SK-N-SH (cell line): ENCODE results near the gene TSHZ3. TPM values are rescaled to one million over a fixed set of nuclear protein-coding genes. Genes with fewer than 3 reads are reported as not detected.

Experiments used
- CTCF ChIA-PET: fragments of 300-600, 350-600 bp; formaldehyde crosslinking; extraction: SDS; loops from one replicate; lab custom pipeline; 2021; lab: Yijun Ruan, JAX
- POLR2A ChIA-PET: fragments of 350-600 bp; sonication (Branson Sonifier 250); formaldehyde crosslinking; extraction: SDS; loops from one replicate; lab custom pipeline; 2020; ENCODE audit warnings: antibody characterized with exemption, inconsistent platforms; lab: Yijun Ruan, JAX
- DNase-seq: peaks from one replicate; pipeline ENCODE4 v3.0.0; 2012
- H2AFZ ChIP-seq: fragments of 200-600 bp; sonication (generic); 2 replicates; pipeline ENCODE4 v1.8.1; 2016; ENCODE audit warnings: antibody characterized with exemption, mild to moderate bottlenecking, low read depth
- H3F3A ChIP-seq: fragments of 200-600 bp; sonication (generic); replicated peaks from 2 replicates; pipeline ENCODE3; 2016; ENCODE audit warnings: antibody characterized with exemption, mild to moderate bottlenecking; ENCODE audit not compliant: insufficient read depth
- H3K27ac ChIP-seq, 2 experiments: fragments of 200-500 bp in 1 of 2; fragments of 200-600 bp in 1 of 2; sonication (Bioruptor generic) in 1 of 2; sonication (generic), shearing (Covaris generic) in 1 of 2; 2 replicates each; pipeline versions ENCODE4 v1.5.1 to v1.6.1; 2014 to 2016; ENCODE audit warnings: low read depth in 2 of 2, inconsistent platforms in 1 of 2, low read length in 1 of 2, mild to moderate bottlenecking in 1 of 2, mixed read lengths in 1 of 2
- H3K27me3 ChIP-seq: fragments of 200-600 bp; sonication (generic), shearing (Covaris generic); 2 replicates; pipeline ENCODE4 v1.6.1; 2016; ENCODE audit warnings: mixed run types; ENCODE audit not compliant: insufficient read depth
- H3K36me3 ChIP-seq, 2 experiments: fragments of 200-500 bp in 1 of 2; fragments of 200-600 bp in 1 of 2; sonication (Bioruptor generic) in 1 of 2; sonication (generic) in 1 of 2; replicated peaks in 1 of 2; 2 replicates each; pipeline versions ENCODE3 to v1.5.1; 2014 to 2016; ENCODE audit warnings: low read length in 1 of 2, mild to moderate bottlenecking in 1 of 2; ENCODE audit not compliant: insufficient read depth in 2 of 2, control insufficient read depth in 1 of 2
- H3K4me1 ChIP-seq, 2 experiments: fragments of 200-500 bp in 1 of 2; fragments of 200-600 bp in 1 of 2; sonication (Bioruptor generic) in 1 of 2; sonication (generic), shearing (Covaris generic) in 1 of 2; 2 replicates each; pipeline versions ENCODE4 v1.5.1 to v1.6.1; 2014 to 2016; ENCODE audit warnings: low read depth in 1 of 2, low read length in 1 of 2, mixed run types in 1 of 2; ENCODE audit not compliant: insufficient read depth in 2 of 2, control insufficient read depth in 1 of 2
- H3K4me2 ChIP-seq: fragments of 200-600 bp; sonication (generic), shearing (Covaris generic); 2 replicates; pipeline ENCODE4 v1.6.1; 2017; ENCODE audit warnings: mixed run types
- H3K4me3 ChIP-seq, 2 experiments: fragments of 200-500 bp in 1 of 2; fragments of 200-600 bp in 1 of 2; sonication (Bioruptor generic) in 1 of 2; sonication (generic), shearing (Covaris generic) in 1 of 2; 2 replicates each; pipeline versions ENCODE4 v1.5.1 to v1.8.1; 2014 to 2016; ENCODE audit warnings: low read depth in 2 of 2, inconsistent platforms in 1 of 2, low read length in 1 of 2, mild to moderate bottlenecking in 1 of 2, mixed read lengths in 1 of 2, moderate library complexity in 1 of 2
- H3K79me2 ChIP-seq: fragments of 200-600 bp; sonication (generic); 2 replicates; pipeline ENCODE4 v1.8.1; 2017; ENCODE audit warnings: mild to moderate bottlenecking; ENCODE audit not compliant: insufficient read depth
- H3K9ac ChIP-seq: fragments of 200-600 bp; sonication (generic); 2 replicates; pipeline ENCODE4 v1.6.1; 2017; ENCODE audit warnings: mixed run types
- H3K9me2 ChIP-seq: fragments of 200-600 bp; sonication (generic); 2 replicates; pipeline ENCODE4 v1.6.1; 2017; ENCODE audit warnings: mixed run types
- H3K9me3 ChIP-seq: fragments of 200-600 bp; sonication (generic); 2 replicates; pipeline ENCODE4 v1.6.1; 2017; ENCODE audit warnings: mixed run types, mild to moderate bottlenecking, moderate library complexity
- H4K20me1 ChIP-seq: fragments of 200-600 bp; sonication (generic); 2 replicates; pipeline ENCODE4 v1.6.1; 2017; ENCODE audit warnings: mild to moderate bottlenecking, mixed run types; ENCODE audit not compliant: insufficient read depth
- ELF1 ChIP-seq: IDR thresholded peaks from 2 replicates; pipeline ENCODE4 v1.4.0; 2012
- EP300 ChIP-seq, 2 experiments: IDR thresholded peaks; 2 replicates each; pipeline versions ENCODE4 v1.4.0 to v1.6.1; 2012; ENCODE audit warnings: borderline replicate concordance in 1 of 2, low read depth in 1 of 2, low read length in 1 of 2
- EZH2phosphoT487 ChIP-seq: fragments of 200-600 bp; sonication (generic); IDR thresholded peaks from 2 replicates; pipeline ENCODE4 v1.6.1; 2017; ENCODE audit warnings: low read depth, mixed run types, mild to moderate bottlenecking, antibody characterized with exemption, moderate library complexity, borderline replicate concordance
- FOSL2 ChIP-seq: IDR thresholded peaks from 2 replicates; pipeline ENCODE4 v1.4.0; 2012; ENCODE audit warnings: low read depth, mild to moderate bottlenecking, moderate library complexity, borderline replicate concordance
- GATA2 ChIP-seq: sonication (generic); formaldehyde crosslinking; IDR thresholded peaks from 2 replicates; pipeline ENCODE4 v1.5.0; 2020; ENCODE audit warnings: mild to moderate bottlenecking, missing genetic modification reagents
- MXI1 ChIP-seq: IDR thresholded peaks from 2 replicates; pipeline ENCODE4 v1.6.1; 2012; ENCODE audit warnings: mild to moderate bottlenecking, low read depth, low read length, improper control_type of control experiment
- POLR2AphosphoS5 ChIP-seq: IDR thresholded peaks from 2 replicates; pipeline ENCODE4 v1.6.1; 2012; ENCODE audit warnings: low read depth, low read length
- RAD21 ChIP-seq: IDR thresholded peaks from 2 replicates; pipeline ENCODE4 v1.6.1; 2012; ENCODE audit warnings: mild to moderate bottlenecking, low read length
- RCOR1 ChIP-seq: fragments of 150-350 bp; IDR thresholded peaks from 2 replicates; pipeline ENCODE4 v1.6.1; 2017; ENCODE audit warnings: antibody characterized with exemption, low read length
- SIN3A ChIP-seq: IDR thresholded peaks from 2 replicates; pipeline ENCODE4 v1.6.1; 2012; ENCODE audit warnings: low read depth, mild to moderate bottlenecking, low read length, moderate library complexity, borderline replicate concordance
- TAF1 ChIP-seq: IDR thresholded peaks from 2 replicates; pipeline ENCODE4 v1.6.1; 2012; ENCODE audit warnings: low read depth, mild to moderate bottlenecking, low read length, moderate library complexity, borderline replicate concordance
- TCF12 ChIP-seq: IDR thresholded peaks from 2 replicates; pipeline ENCODE4 v1.4.0; 2012
- TEAD4 ChIP-seq: IDR thresholded peaks from 2 replicates; pipeline ENCODE4 v1.4.0; 2012; ENCODE audit warnings: mild to moderate bottlenecking, borderline replicate concordance; ENCODE audit not compliant: insufficient read depth
- WGBS: methylation state at CpG from one replicate; pipeline ENCODE4 v1.1.6; 2017; ENCODE audit warnings: low lambda C conversion rate; 5-methylcytosine and 5-hydroxymethylcytosine counted together
- polyA plus RNA-seq, 3 experiments: library from polyadenylated mRNA; depleted of rRNA; stranded (reverse); fragments of >200 nt; gene quantifications; 2 replicates each; pipeline ENCODE4 v1.2.3, GENCODE V29; 2012
- TF ChIP-seq, protein P1 (sequence below): fragments of 150-350 bp; IDR thresholded peaks from 2 replicates; pipeline ENCODE4 v1.6.1; 2017; ENCODE audit warnings: antibody characterized with exemption, low read length, low read depth, borderline replicate concordance
- TF ChIP-seq, protein P2 (sequence below): IDR thresholded peaks from 2 replicates; pipeline ENCODE4 v1.4.0; 2012; ENCODE audit warnings: low read depth, borderline replicate concordance
- TF ChIP-seq, protein P3 (sequence below): IDR thresholded peaks from 2 replicates; pipeline ENCODE4; 2012

TSHZ3 gene
- polyA plus RNA-seq, 1 of the 3 experiments (the other 2 are of a cell fraction) = 3.3 TPM

DNA sequence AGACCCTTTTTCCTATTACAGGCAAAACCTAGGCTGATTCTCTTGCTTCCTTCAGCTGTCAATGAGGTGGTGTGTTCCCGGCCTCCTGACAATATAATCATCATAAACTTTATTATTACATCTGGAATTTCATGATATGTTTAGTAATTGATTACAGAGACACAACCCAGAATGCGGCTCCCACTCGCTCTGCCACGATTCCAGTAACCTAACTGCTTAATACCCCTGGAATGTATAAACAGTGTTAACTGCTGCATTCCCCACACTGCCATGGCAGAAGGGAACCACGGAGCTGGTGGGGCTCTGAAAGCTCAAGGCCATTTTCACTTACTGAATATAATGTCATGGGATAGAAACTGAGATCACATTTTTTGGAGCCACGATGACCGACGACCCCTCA is 17.1 kb downstream of the TSHZ3 start:
- no peaks in the 10 kb centered on the region for H3F3A ChIP-seq
- no peaks in the 10 kb centered on the region for H3K9me2 ChIP-seq
- H4K20me1 ChIP-seq = peaks cover 7% of the 10 kb centered on the region
- H3K4me1 ChIP-seq = peaks cover 20 to 56% of the 10 kb centered on the region in 2 experiments; a peak in 3 of 4 replicates
- no peak for DNase-seq
- ChIA-PET CTCF (no interaction called here), POLR2A (no interaction called here)
- H3K27ac ChIP-seq = no peak overlapping the region; a peak in 1 of 4 replicates
- peaks cover 71% of the 10 kb centered on the region for H3K79me2 ChIP-seq
- H3K4me2 ChIP-seq = no peak overlapping the region
- no peak overlapping the region for H2AFZ ChIP-seq
- H3K9ac ChIP-seq = no peak overlapping the region
- no peak overlapping the region for H3K4me3 ChIP-seq
- H3K27me3 ChIP-seq = no peaks in the 10 kb centered on the region
- H3K9me3 ChIP-seq = no peaks in the 10 kb centered on the region
- TF ChIP-seq SIN3A = no peak
- TF ChIP-seq, protein P1, sequence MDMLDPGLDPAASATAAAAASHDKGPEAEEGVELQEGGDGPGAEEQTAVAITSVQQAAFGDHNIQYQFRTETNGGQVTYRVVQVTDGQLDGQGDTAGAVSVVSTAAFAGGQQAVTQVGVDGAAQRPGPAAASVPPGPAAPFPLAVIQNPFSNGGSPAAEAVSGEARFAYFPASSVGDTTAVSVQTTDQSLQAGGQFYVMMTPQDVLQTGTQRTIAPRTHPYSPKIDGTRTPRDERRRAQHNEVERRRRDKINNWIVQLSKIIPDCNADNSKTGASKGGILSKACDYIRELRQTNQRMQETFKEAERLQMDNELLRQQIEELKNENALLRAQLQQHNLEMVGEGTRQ = no peak
- TF ChIP-seq RAD21 = no peak
- H3K36me3 ChIP-seq = peaks cover 2 to 4% of the 10 kb centered on the region in 2 experiments
- WGBS = 77% methylated on average over 8 of the region's 8 CpGs

DNA sequence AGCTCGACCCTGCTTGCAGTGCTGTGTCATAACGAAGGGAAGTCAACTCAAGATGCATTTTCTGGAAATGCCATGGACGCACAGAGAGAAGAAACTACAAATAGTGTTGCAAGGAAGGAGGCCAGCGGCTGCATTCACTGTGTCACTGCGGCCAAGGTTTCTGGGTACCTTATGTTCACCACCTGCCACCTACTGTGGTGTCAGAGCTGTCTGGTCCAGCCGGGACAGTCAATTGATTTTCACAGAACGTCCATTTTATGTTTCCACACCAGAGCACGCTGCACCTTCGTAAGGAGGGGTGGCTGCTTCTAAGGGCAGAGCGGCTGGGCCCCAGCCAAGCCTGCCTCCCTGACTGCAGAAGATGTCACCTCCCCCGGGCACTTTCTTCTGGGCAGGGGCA is 17.7 kb downstream of the TSHZ3 start:
- no peak for DNase-seq
- no peak overlapping the region; a peak in 1 of 4 replicates for H3K27ac ChIP-seq
- no peak overlapping the region for H3K4me3 ChIP-seq
- TF ChIP-seq TEAD4 (no peak), TCF12 (no peak), ELF1 (no peak), EP300 (IDR thresholded peaks at IDR 0.05; ENCODE audit: borderline replicate concordance in 1 of 2, low read depth in 1 of 2, low read length in 1 of 2) (no peak), RCOR1 (no peak), EZH2phosphoT487 (no peak), FOSL2 (no peak), POLR2AphosphoS5 (no peak), MXI1 (no peak), GATA2 (CRISPR knock-in tag) (no peak), RAD21 (no peak), SIN3A (no peak), TAF1 (no peak)
- TF ChIP-seq, protein P2, sequence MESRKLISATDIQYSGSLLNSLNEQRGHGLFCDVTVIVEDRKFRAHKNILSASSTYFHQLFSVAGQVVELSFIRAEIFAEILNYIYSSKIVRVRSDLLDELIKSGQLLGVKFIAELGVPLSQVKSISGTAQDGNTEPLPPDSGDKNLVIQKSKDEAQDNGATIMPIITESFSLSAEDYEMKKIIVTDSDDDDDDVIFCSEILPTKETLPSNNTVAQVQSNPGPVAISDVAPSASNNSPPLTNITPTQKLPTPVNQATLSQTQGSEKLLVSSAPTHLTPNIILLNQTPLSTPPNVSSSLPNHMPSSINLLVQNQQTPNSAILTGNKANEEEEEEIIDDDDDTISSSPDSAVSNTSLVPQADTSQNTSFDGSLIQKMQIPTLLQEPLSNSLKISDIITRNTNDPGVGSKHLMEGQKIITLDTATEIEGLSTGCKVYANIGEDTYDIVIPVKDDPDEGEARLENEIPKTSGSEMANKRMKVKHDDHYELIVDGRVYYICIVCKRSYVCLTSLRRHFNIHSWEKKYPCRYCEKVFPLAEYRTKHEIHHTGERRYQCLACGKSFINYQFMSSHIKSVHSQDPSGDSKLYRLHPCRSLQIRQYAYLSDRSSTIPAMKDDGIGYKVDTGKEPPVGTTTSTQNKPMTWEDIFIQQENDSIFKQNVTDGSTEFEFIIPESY = no peak
- TF ChIP-seq, protein P3, sequence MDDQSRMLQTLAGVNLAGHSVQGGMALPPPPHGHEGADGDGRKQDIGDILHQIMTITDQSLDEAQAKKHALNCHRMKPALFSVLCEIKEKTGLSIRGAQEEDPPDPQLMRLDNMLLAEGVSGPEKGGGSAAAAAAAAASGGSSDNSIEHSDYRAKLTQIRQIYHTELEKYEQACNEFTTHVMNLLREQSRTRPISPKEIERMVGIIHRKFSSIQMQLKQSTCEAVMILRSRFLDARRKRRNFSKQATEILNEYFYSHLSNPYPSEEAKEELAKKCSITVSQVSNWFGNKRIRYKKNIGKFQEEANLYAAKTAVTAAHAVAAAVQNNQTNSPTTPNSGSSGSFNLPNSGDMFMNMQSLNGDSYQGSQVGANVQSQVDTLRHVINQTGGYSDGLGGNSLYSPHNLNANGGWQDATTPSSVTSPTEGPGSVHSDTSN = no peak
- TF ChIP-seq, all 33 proteins: peak for 0
- Histone ChIP-seq H3K9me3 (no peaks in the 10 kb centered on the region), H3K27me3 (no peaks in the 10 kb centered on the region), H3K36me3 (peaks cover 0 to 4% of the 10 kb centered on the region in 2 experiments), H3K9me2 (no peaks in the 10 kb centered on the region), H3K4me2 (no peak overlapping the region), H3K79me2 (peaks cover 76% of the 10 kb centered on the region), H4K20me1 (peaks cover 7% of the 10 kb centered on the region), H3F3A (no peaks in the 10 kb centered on the region), H3K4me1 (peaks cover 20 to 55% of the 10 kb centered on the region in 2 experiments; a peak in 3 of 4 replicates), H2AFZ (no peak overlapping the region), H3K9ac (no peak overlapping the region)
- WGBS = 90% methylated on average over 11 of the region's 11 CpGs
- CTCF ChIA-PET = interaction anchor here (0.9 to 1.5 kb wide), 5 partner anchors 16 to 642 kb away, joined by 3 to 5 read pairs (median 3); no protein-coding TSS in a partner anchor
- POLR2A ChIA-PET = no interaction called here
